GM10266 (cell line): ENCODE results near the gene TMTC4.
"Not testable (repeated sequence)": the region's sequence is repeated elsewhere in the genome, so short reads cannot be mapped to it uniquely, and the experiment has no call there.

Source experiments
- DNase-seq: peaks from one replicate; pipeline ENCODE4 v3.0.0; 2012; ENCODE audit errors: extremely low spot score
- CTCF ChIP-seq: IDR thresholded peaks from 2 replicates; pipeline ENCODE4 v1.5.1; 2012; ENCODE audit warnings: mild to moderate bottlenecking, low read depth; ENCODE audit not compliant: control insufficient read depth, insufficient read depth; ENCODE audit errors: missing control alignments

The TMTC4 gene

GRCh38 chr13:100630555-100630954 lies 44.0 kb downstream of the TMTC4 start:
- TF ChIP-seq CTCF: no peak
- DNase-seq: no peak

GRCh38 chr13:100627120-100627519 lies 47.5 kb downstream of the TMTC4 start:
- DNase-seq: no peak
- TF ChIP-seq CTCF: no peak

GRCh38 chr13:100625447-100625846 lies 49.1 kb downstream of the TMTC4 start:
- no peak for TF ChIP-seq CTCF
- DNase-seq: no peak

- TF ChIP-seq CTCF: no peak
- DNase-seq: no peak
Measured at GRCh38 chr13:100620792-100621191, 53.8 kb downstream of the TMTC4 start.

- no peak for DNase-seq
- no peak for TF ChIP-seq CTCF
Measured at GRCh38 chr13:100619940-100620339, 54.7 kb downstream of the TMTC4 start.

GRCh38 chr13:100618897-100619296 lies 55.7 kb downstream of the TMTC4 start:
- DNase-seq: not testable (repeated sequence)

GRCh38 chr13:100613031-100613430 lies 61.6 kb downstream of the TMTC4 start:
- no peak for TF ChIP-seq CTCF
- DNase-seq: no peak

GRCh38 chr13:100611678-100612492 lies 62.7 kb downstream of the TMTC4 start:
- TF ChIP-seq CTCF: no peak
- DNase-seq: no peak
